Measurements from ENCODE around the gene HOATZ. TPM values are rescaled to one million over a fixed set of nuclear protein-coding genes. Genes with fewer than 3 reads are reported as not detected.

HOATZ gene
- total RNA-seq, 1 donor from 2014 or later, result 0.43 TPM

DNA sequence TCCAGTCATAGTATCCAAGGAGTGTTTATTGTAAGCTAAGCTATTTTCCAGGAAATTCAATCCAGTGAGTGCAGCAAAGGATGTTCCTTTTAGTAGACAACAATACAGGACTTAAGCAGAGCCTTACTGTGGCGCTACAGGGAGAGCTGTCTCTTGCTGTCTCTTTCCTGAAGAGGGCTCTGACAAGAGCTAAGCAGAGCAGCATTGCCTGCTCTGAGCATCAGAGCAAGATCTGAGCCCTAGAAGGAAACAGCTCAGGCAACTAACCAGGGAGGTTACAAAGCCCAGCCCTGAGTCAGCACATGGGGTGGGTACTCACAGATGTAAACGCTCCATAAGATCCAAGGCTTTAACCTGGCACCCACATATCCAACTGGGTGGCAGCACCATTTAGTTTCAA lies 33.9 kb downstream of the HOATZ start:
- H3K36me3 ChIP-seq (ENCODE audit: insufficient read depth, low read length), result peaks cover 15% of the 10 kb centered on the region
- H3K27ac ChIP-seq (ENCODE audit: low read depth, low read length), result no peak overlapping the region
- H3K9ac ChIP-seq (ENCODE audit: low read length), result no peak overlapping the region

DNA sequence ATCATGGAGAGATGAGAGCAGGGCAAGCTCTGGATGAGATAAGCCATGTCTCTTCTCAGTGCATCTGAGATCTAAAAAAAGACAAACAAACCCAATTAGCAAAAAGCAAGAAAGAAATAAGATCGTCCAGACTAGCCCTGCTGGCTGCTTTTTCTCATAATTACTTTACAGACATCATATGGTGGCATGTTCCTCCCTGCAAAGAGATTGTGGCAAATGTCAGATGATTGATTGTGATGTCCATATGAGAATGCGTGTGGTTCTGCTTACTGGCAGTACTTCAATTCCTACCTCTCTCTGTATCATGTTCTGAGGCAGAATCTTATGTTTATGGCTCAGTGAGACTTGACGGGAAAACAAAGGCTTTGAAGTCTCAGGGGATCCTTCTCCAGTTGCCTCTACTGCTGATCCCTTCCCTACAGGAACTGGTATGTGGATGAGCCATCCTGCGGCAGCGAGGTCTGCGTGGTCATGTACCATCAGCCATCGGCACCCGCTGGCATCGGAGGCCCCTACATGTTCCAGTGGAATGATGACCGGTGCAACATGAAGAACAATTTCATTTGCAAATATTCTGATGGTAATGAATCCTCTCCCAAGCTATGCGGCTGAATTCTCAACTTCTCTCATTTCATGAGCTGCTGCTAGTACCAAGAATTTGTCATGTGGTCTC lies 34.8 kb downstream of the HOATZ start:
- Histone ChIP-seq H4K20me1 (ENCODE audit: insufficient read depth, low read length) (no peaks in the 10 kb centered on the region), H3K9me3 (ENCODE audit: insufficient read depth, low read depth, low read length) (no peaks in the 10 kb centered on the region), H3K4me1 (ENCODE audit: insufficient read depth, low read length) (peaks cover 2% of the 10 kb centered on the region), H2AFZ (ENCODE audit: low read depth, low read length) (no peak overlapping the region), H3K36me3 (ENCODE audit: insufficient read depth, low read length) (peaks cover 15% of the 10 kb centered on the region), H3K4me3 (ENCODE audit: insufficient read depth, low read depth, low read length) (no peak overlapping the region), H3K79me2 (ENCODE audit: insufficient read depth, low read length) (no peaks in the 10 kb centered on the region), H3K9ac (ENCODE audit: low read length) (no peak overlapping the region), H3K4me2 (ENCODE audit: low read length) (no peak overlapping the region), H3K27ac (ENCODE audit: low read depth, low read length) (no peak overlapping the region), H3K27me3 (ENCODE audit: insufficient read depth, low read length) (no peaks in the 10 kb centered on the region)
- FAIRE-seq (no peak), DNase-seq (ENCODE audit: low read depth) (no peak)
- Mint-ChIP-seq H3K27me3 (ENCODE audit: low read depth, unreplicated experiment) (no peaks in the 10 kb centered on the region), H3K9me3 (ENCODE audit: unreplicated experiment) (no peaks in the 10 kb centered on the region), H3K4me1 (ENCODE audit: low read depth, unreplicated experiment) (no peaks in the 10 kb centered on the region), H3K36me3 (ENCODE audit: low read depth, unreplicated experiment) (peaks cover 29% of the 10 kb centered on the region), H3K27ac (ENCODE audit: unreplicated experiment) (no peak overlapping the region), H3K4me3 (ENCODE audit: unreplicated experiment) (peak overlapping the region; percentile 11)
- TF ChIP-seq, protein P1, sequence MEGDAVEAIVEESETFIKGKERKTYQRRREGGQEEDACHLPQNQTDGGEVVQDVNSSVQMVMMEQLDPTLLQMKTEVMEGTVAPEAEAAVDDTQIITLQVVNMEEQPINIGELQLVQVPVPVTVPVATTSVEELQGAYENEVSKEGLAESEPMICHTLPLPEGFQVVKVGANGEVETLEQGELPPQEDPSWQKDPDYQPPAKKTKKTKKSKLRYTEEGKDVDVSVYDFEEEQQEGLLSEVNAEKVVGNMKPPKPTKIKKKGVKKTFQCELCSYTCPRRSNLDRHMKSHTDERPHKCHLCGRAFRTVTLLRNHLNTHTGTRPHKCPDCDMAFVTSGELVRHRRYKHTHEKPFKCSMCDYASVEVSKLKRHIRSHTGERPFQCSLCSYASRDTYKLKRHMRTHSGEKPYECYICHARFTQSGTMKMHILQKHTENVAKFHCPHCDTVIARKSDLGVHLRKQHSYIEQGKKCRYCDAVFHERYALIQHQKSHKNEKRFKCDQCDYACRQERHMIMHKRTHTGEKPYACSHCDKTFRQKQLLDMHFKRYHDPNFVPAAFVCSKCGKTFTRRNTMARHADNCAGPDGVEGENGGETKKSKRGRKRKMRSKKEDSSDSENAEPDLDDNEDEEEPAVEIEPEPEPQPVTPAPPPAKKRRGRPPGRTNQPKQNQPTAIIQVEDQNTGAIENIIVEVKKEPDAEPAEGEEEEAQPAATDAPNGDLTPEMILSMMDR (IDR thresholded peaks at IDR 0.05; ENCODE audit: insufficient read depth, low read depth, low read length), result no peak
- no peak for TF ChIP-seq EZH2 (IDR thresholded peaks at IDR 0.05; ENCODE audit: insufficient read depth, low read length)

More for the DNA sequence above, 33.9 kb downstream of the HOATZ start:
- no peaks in the 10 kb centered on the region for H3K9me3 ChIP-seq (ENCODE audit: insufficient read depth, low read depth, low read length)
- DNase-seq (ENCODE audit: low read depth) (no peak), FAIRE-seq (no peak)
- Mint-ChIP-seq H3K9me3 (ENCODE audit: unreplicated experiment) (no peaks in the 10 kb centered on the region), H3K27ac (ENCODE audit: unreplicated experiment) (peak overlapping the region; percentile 5), H3K36me3 (ENCODE audit: low read depth, unreplicated experiment) (peaks cover 35% of the 10 kb centered on the region), H3K27me3 (ENCODE audit: low read depth, unreplicated experiment) (no peaks in the 10 kb centered on the region), H3K4me3 (ENCODE audit: unreplicated experiment) (no peak overlapping the region), H3K4me1 (ENCODE audit: low read depth, unreplicated experiment) (no peaks in the 10 kb centered on the region)
- no peak overlapping the region for H3K4me3 ChIP-seq (ENCODE audit: insufficient read depth, low read depth, low read length)
- no peaks in the 10 kb centered on the region for H3K27me3 ChIP-seq (ENCODE audit: insufficient read depth, low read length)
- H3K4me2 ChIP-seq (ENCODE audit: low read length), result no peak overlapping the region
- TF ChIP-seq, protein P1 (IDR thresholded peaks at IDR 0.05; ENCODE audit: insufficient read depth, low read depth, low read length), result no peak
- TF ChIP-seq EZH2 (IDR thresholded peaks at IDR 0.05; ENCODE audit: insufficient read depth, low read length), result no peak
- H3K79me2 ChIP-seq (ENCODE audit: insufficient read depth, low read length), result peaks cover 4% of the 10 kb centered on the region
- no peaks in the 10 kb centered on the region for H3K4me1 ChIP-seq (ENCODE audit: insufficient read depth, low read length)
- no peak overlapping the region for H2AFZ ChIP-seq (ENCODE audit: low read depth, low read length)
- H4K20me1 ChIP-seq (ENCODE audit: insufficient read depth, low read length), result no peaks in the 10 kb centered on the region

- Mint-ChIP-seq H3K27me3 (ENCODE audit: low read depth, unreplicated experiment) (no peaks in the 10 kb centered on the region), H3K9me3 (ENCODE audit: unreplicated experiment) (no peaks in the 10 kb centered on the region), H3K4me1 (ENCODE audit: low read depth, unreplicated experiment) (no peaks in the 10 kb centered on the region), H3K4me3 (ENCODE audit: unreplicated experiment) (no peak overlapping the region), H3K36me3 (ENCODE audit: low read depth, unreplicated experiment) (peaks cover 28% of the 10 kb centered on the region), H3K27ac (ENCODE audit: unreplicated experiment) (no peak overlapping the region)
- H3K4me2 ChIP-seq (ENCODE audit: low read length), result no peak overlapping the region
- H3K27me3 ChIP-seq (ENCODE audit: insufficient read depth, low read length), result no peaks in the 10 kb centered on the region
- FAIRE-seq (no peak), DNase-seq (ENCODE audit: low read depth) (no peak)
- no peak overlapping the region for H2AFZ ChIP-seq (ENCODE audit: low read depth, low read length)
- H3K27ac ChIP-seq (ENCODE audit: low read depth, low read length), result no peak overlapping the region
- no peaks in the 10 kb centered on the region for H3K9me3 ChIP-seq (ENCODE audit: insufficient read depth, low read depth, low read length)
- TF ChIP-seq, protein P1 (IDR thresholded peaks at IDR 0.05; ENCODE audit: insufficient read depth, low read depth, low read length), result no peak
- no peak for TF ChIP-seq EZH2 (IDR thresholded peaks at IDR 0.05; ENCODE audit: insufficient read depth, low read length)
- H4K20me1 ChIP-seq (ENCODE audit: insufficient read depth, low read length), result no peaks in the 10 kb centered on the region
- H3K4me1 ChIP-seq (ENCODE audit: insufficient read depth, low read length), result peaks cover 7% of the 10 kb centered on the region
- no peak overlapping the region for H3K4me3 ChIP-seq (ENCODE audit: insufficient read depth, low read depth, low read length)
- peaks cover 15% of the 10 kb centered on the region for H3K36me3 ChIP-seq (ENCODE audit: insufficient read depth, low read length)
- H3K9ac ChIP-seq (ENCODE audit: low read length), result no peak overlapping the region
- no peaks in the 10 kb centered on the region for H3K79me2 ChIP-seq (ENCODE audit: insufficient read depth, low read length)
Observed at GRCh38 chr11:111549869-111550203, 35.3 kb downstream of the HOATZ start.

All from astrocyte (in vitro differentiated cells and primary cell).